Neural cell (in vitro differentiated cells): ENCODE measurements around the gene HOXB4.

Experiments used
- MXI1 ChIP-seq: fragments of 450-650 bp; conservative IDR thresholded peaks from 2 replicates; pipeline ENCODE4 v1.6.1; 2014; ENCODE audit warnings: antibody characterized with exemption, mild to moderate bottlenecking; ENCODE audit not compliant: poor library complexity, severe bottlenecking
- POLR2AphosphoS5 ChIP-seq: IDR thresholded peaks from 2 replicates; pipeline ENCODE4 v1.6.1; 2012
- TAF1 ChIP-seq: IDR thresholded peaks from 2 replicates; pipeline ENCODE4 v1.6.1; 2012; ENCODE audit warnings: low read depth
- TF ChIP-seq, protein P1 (sequence below): fragments of 450-650 bp; IDR thresholded peaks from 2 replicates; pipeline ENCODE4 v1.5.1; 2014; ENCODE audit warnings: antibody characterized with exemption, mild to moderate bottlenecking, moderate library complexity; ENCODE audit not compliant: poor library complexity, severe bottlenecking
- TF ChIP-seq, protein P2 (sequence below): IDR thresholded peaks from 2 replicates; pipeline ENCODE4 v1.6.1; 2012; ENCODE audit warnings: borderline replicate concordance

DNA sequence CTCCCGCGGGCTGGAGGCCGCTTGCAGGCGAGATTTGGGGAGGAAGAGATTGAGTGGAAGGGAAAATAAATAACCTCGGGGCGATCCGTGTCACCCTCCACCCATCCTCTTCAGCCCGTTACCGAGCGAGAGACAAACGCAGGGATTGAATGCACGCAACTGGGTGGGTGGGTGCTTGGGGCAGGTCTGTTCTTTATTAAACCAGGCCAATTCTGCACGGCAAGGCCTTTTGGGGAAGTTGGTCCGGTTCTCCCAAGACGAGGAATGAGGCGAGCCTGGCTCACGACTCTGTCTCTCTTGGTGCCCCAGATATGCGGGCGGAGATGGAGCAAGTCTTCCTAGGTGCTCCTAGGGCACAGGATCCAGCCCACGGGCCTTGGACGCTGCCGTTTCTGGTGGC, 33.1 kb upstream of the HOXB4 start:
- TF ChIP-seq POLR2AphosphoS5 (no peak), TAF1 (no peak), MXI1 (no peak)
- TF ChIP-seq, protein P1, sequence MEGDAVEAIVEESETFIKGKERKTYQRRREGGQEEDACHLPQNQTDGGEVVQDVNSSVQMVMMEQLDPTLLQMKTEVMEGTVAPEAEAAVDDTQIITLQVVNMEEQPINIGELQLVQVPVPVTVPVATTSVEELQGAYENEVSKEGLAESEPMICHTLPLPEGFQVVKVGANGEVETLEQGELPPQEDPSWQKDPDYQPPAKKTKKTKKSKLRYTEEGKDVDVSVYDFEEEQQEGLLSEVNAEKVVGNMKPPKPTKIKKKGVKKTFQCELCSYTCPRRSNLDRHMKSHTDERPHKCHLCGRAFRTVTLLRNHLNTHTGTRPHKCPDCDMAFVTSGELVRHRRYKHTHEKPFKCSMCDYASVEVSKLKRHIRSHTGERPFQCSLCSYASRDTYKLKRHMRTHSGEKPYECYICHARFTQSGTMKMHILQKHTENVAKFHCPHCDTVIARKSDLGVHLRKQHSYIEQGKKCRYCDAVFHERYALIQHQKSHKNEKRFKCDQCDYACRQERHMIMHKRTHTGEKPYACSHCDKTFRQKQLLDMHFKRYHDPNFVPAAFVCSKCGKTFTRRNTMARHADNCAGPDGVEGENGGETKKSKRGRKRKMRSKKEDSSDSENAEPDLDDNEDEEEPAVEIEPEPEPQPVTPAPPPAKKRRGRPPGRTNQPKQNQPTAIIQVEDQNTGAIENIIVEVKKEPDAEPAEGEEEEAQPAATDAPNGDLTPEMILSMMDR: no peak
- TF ChIP-seq, protein P2, sequence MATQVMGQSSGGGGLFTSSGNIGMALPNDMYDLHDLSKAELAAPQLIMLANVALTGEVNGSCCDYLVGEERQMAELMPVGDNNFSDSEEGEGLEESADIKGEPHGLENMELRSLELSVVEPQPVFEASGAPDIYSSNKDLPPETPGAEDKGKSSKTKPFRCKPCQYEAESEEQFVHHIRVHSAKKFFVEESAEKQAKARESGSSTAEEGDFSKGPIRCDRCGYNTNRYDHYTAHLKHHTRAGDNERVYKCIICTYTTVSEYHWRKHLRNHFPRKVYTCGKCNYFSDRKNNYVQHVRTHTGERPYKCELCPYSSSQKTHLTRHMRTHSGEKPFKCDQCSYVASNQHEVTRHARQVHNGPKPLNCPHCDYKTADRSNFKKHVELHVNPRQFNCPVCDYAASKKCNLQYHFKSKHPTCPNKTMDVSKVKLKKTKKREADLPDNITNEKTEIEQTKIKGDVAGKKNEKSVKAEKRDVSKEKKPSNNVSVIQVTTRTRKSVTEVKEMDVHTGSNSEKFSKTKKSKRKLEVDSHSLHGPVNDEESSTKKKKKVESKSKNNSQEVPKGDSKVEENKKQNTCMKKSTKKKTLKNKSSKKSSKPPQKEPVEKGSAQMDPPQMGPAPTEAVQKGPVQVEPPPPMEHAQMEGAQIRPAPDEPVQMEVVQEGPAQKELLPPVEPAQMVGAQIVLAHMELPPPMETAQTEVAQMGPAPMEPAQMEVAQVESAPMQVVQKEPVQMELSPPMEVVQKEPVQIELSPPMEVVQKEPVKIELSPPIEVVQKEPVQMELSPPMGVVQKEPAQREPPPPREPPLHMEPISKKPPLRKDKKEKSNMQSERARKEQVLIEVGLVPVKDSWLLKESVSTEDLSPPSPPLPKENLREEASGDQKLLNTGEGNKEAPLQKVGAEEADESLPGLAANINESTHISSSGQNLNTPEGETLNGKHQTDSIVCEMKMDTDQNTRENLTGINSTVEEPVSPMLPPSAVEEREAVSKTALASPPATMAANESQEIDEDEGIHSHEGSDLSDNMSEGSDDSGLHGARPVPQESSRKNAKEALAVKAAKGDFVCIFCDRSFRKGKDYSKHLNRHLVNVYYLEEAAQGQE: no peak
